Calu3 (cell line): Measurements from ENCODE around the gene LRBA. TPM values are rescaled to one million over a fixed set of nuclear protein-coding genes. Genes with fewer than 3 reads are reported as not detected.

ENCODE experiments used
- BruUV-seq: library from RNA; stranded (reverse); fragments of 400-500 nt; replicated peaks from 2 replicates; lab custom pipeline; 2021; lab: Mats Ljungman, UMichigan
- CTCF ChIA-PET: fragments of 300-600 bp; sonication (Branson Sonifier 250); formaldehyde crosslinking; loops from one replicate; lab custom pipeline; 2022; ENCODE audit warnings: antibody characterized with exemption; lab: Charles Lee
- DNase-seq: peaks from one replicate; pipeline ENCODE4 v3.0.0; 2022
- H3K27ac Mint-ChIP-seq: one replicate; pipeline ENCODE4 v1.8.0; 2022; ENCODE audit warnings: mixed read lengths; ENCODE audit not compliant: unreplicated experiment
- H3K27me3 Mint-ChIP-seq: one replicate; pipeline ENCODE4 v1.8.0; 2022; ENCODE audit warnings: mixed read lengths; ENCODE audit not compliant: unreplicated experiment
- H3K36me3 Mint-ChIP-seq: one replicate; pipeline ENCODE4 v1.8.0; 2022; ENCODE audit warnings: mild to moderate bottlenecking, moderate library complexity, mixed read lengths; ENCODE audit not compliant: insufficient read depth, unreplicated experiment
- H3K4me1 Mint-ChIP-seq: one replicate; pipeline ENCODE4 v1.8.0; 2022; ENCODE audit warnings: mild to moderate bottlenecking, low read depth, mixed read lengths; ENCODE audit not compliant: unreplicated experiment
- H3K4me3 Mint-ChIP-seq: one replicate; pipeline ENCODE4 v1.8.0; 2022; ENCODE audit warnings: mild to moderate bottlenecking, low read depth, moderate library complexity, mixed read lengths; ENCODE audit not compliant: unreplicated experiment
- H3K9me3 Mint-ChIP-seq: one replicate; pipeline ENCODE4 v1.8.0; 2022; ENCODE audit warnings: low read depth, mixed read lengths; ENCODE audit not compliant: unreplicated experiment
- intact Hi-C: fragments of 100-400 bp; cut with micrococcal nuclease; formaldehyde crosslinking; loops from one replicate; pipeline ENCODE4 v1.10.0; 2022; ENCODE audit not compliant: unreplicated experiment
- total RNA-seq: library from RNA; stranded (reverse); gene quantifications from 2 replicates; pipeline ENCODE4 v1.2.3, GENCODE V29; 2022
- TF ChIP-seq, protein P1 (sequence below): fragments of 200-600 bp; IDR thresholded peaks from one replicate; pipeline ENCODE4 v1.8.0; 2022; ENCODE audit warnings: antibody characterized with exemption; ENCODE audit not compliant: unreplicated experiment

The LRBA gene
- total RNA-seq, 1 experiment from 2014 or later = 49.0 TPM

GRCh38 chr4:150679765-150680343, 335.2 kb downstream of the LRBA start:
- H3K27ac Mint-ChIP-seq = no peak overlapping the region
- DNase-seq = no peak
- CTCF ChIA-PET = no interaction called here
- intact Hi-C loops = no loop called here
- H3K9me3 Mint-ChIP-seq = no peaks in the 10 kb centered on the region
- peak overlapping the region; percentile 31 for H3K4me3 Mint-ChIP-seq
- no peaks in the 10 kb centered on the region for H3K27me3 Mint-ChIP-seq
- no TSS peak for BruUV-seq
- H3K4me1 Mint-ChIP-seq = no peaks in the 10 kb centered on the region
- no peaks in the 10 kb centered on the region for H3K36me3 Mint-ChIP-seq
- TF ChIP-seq, protein P1, sequence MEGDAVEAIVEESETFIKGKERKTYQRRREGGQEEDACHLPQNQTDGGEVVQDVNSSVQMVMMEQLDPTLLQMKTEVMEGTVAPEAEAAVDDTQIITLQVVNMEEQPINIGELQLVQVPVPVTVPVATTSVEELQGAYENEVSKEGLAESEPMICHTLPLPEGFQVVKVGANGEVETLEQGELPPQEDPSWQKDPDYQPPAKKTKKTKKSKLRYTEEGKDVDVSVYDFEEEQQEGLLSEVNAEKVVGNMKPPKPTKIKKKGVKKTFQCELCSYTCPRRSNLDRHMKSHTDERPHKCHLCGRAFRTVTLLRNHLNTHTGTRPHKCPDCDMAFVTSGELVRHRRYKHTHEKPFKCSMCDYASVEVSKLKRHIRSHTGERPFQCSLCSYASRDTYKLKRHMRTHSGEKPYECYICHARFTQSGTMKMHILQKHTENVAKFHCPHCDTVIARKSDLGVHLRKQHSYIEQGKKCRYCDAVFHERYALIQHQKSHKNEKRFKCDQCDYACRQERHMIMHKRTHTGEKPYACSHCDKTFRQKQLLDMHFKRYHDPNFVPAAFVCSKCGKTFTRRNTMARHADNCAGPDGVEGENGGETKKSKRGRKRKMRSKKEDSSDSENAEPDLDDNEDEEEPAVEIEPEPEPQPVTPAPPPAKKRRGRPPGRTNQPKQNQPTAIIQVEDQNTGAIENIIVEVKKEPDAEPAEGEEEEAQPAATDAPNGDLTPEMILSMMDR = no peak

GRCh38 chr4:150679018-150679764, 335.9 kb downstream of the LRBA start:
- intact Hi-C loops = no loop called here
- Mint-ChIP-seq H3K4me1 (no peaks in the 10 kb centered on the region), H3K36me3 (no peaks in the 10 kb centered on the region), H3K27me3 (no peaks in the 10 kb centered on the region), H3K9me3 (no peaks in the 10 kb centered on the region), H3K27ac (no peak overlapping the region), H3K4me3 (peak overlapping the region; percentile 31)
- no peak for DNase-seq
- TF ChIP-seq, protein P1 = no peak
- BruUV-seq = no TSS peak
- CTCF ChIA-PET = interaction anchor here (0.7 kb wide), 1 partner anchor 188 kb away, joined by 4 read pairs; no protein-coding TSS in a partner anchor

GRCh38 chr4:150673793-150674192, 341.3 kb downstream of the LRBA start:
- no peaks in the 10 kb centered on the region for H3K27me3 Mint-ChIP-seq
- CTCF ChIA-PET = no interaction called here
- H3K9me3 Mint-ChIP-seq = no peaks in the 10 kb centered on the region
- DNase-seq = no peak
- intact Hi-C loops = no loop called here
- H3K4me1 Mint-ChIP-seq = no peaks in the 10 kb centered on the region
- BruUV-seq = no TSS peak
- no peak overlapping the region for H3K27ac Mint-ChIP-seq
- H3K4me3 Mint-ChIP-seq = no peak overlapping the region
- no peaks in the 10 kb centered on the region for H3K36me3 Mint-ChIP-seq
- TF ChIP-seq, protein P1 = no peak

DNA sequence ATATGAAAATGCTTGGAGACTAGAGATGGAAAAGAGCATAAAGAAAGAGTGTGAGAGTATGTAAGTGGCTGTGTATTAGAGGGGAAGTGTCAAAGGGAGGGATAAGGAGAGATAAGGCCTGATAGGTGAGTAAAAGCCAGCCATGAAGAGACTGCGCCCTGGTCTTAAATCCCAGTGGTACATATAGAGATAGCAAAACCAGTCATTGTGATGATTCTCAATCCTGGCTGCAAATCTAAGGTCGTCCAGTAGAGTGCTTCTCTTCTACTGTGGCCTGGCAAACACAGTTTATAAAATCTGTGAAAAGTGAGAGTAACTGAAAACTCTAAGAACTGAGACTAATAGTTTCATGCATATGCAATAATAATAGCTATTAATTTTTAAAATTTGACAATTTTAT, 346.3 kb downstream of the LRBA start:
- Mint-ChIP-seq H3K27ac (no peak overlapping the region), H3K27me3 (no peaks in the 10 kb centered on the region), H3K9me3 (no peaks in the 10 kb centered on the region), H3K4me1 (peaks cover 8% of the 10 kb centered on the region), H3K4me3 (no peak overlapping the region), H3K36me3 (no peaks in the 10 kb centered on the region)
- intact Hi-C loops = no loop called here
- TF ChIP-seq, protein P1 = no peak
- CTCF ChIA-PET = no interaction called here
- no TSS peak for BruUV-seq
- no peak for DNase-seq
